ENCODE data around the gene CRYBG1.

The CRYBG1 gene

DNA sequence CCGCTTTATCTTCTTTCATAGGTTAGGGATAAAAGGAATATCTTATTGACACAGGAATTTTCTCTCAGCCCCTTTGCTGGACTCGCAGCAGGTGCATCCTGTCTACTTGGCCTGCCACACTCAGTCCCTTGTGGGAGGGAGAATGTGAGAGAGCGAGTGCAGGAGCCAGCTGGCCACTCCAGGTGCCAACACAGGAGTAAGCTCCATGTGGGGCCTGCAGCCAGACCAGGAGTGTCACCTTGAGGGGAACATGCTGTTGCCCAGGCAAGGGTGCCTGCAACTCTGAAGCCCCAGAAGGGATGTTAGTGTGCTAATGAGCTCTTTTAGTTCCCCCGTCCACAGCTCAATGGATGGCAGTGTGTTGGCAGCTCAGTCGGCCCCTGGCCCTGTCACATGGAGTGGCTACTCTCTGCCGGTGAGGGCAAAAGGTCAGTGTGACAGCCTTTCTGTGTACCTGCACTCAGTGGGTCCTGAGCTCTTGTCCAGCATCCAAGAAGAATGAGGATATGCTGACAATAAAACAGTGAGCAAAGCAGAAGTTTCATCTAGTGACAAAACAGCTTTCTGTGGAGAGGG, 57.1 kb downstream of the CRYBG1 start:
- no peak for DNase-seq (ENCODE audit: low read depth)
- no peak overlapping the region for H3K4me3 ChIP-seq (ENCODE audit: low read depth, low read length)

DNA sequence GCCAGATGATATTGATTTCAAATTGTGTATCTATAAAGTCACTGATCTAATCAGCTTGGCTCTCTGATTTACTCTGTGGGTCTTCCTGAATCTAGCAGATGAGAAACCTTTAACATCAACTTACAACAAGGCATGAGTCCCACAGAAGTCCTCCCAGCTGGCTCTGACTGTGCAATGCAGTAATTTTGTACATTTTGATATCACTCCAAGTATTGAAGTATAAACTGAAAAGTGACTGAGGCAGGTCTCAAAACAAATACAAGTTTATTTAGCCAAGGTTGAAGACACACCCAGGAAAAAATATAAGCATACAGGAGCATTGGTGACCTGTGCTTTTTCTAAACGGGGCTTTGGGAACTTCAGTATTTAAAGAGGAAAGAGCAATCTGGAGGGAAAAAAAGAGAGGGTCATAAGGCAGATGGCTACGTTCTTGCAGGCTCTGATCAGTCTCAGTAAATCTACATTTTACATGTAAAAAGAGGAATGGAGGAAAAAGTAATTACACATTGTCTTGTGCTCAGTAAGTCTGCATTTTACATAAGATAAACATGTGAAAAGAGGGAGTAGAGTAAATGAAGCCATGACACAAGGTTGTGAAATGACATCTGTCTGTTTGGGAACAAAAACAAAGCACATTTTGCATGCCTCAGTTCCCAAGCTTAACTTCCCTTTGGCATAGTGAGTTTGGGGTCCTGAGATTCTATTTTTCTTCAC, 59.5 kb downstream of the CRYBG1 start:
- H3K4me3 ChIP-seq (ENCODE audit: low read depth, low read length) = no peak overlapping the region
- no peak for DNase-seq (ENCODE audit: low read depth)

DNA sequence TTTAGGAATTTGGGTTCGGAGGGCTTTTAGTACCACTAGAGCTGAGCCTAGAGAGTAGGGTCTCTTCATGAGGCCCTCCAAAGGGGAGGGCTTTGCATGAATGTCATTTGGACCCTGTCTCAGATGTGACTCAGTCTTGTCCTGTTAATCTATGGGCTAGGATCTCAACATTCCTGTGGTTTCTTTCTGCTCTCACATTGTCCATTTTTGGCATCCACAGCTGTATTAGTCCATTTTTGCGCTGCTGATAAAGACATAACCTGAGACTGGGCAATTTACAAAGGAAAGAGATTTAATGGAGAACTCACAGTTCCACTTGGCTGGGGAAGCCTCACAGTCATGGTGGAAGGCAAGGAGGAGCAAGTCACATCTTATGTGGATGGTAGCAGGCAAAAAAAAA, 61.0 kb downstream of the CRYBG1 start:
- no peak for DNase-seq (ENCODE audit: low read depth)
- no peak overlapping the region for H3K4me3 ChIP-seq (ENCODE audit: low read depth, low read length)

DNA sequence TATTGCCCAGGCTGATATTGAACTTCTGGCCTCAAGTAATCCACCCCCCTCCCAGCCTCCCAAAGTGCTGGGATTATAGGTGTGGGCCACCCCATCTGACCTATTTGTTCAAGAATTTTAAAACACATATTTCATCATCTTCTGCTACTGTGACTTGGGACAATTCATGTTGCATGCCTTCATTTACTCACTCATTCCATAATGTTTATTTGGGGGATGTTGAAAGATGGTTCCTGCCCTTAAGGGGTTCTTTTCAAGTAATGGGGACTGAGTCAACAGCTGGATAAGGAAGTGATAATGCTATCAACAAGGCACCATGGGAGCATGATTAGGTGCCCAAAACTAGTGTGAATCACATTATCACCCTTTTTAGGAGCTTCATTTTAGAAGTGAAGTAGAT, 62.0 kb downstream of the CRYBG1 start:
- no peak for DNase-seq (ENCODE audit: low read depth)
- no peak overlapping the region for H3K4me3 ChIP-seq (ENCODE audit: low read depth, low read length)

DNA sequence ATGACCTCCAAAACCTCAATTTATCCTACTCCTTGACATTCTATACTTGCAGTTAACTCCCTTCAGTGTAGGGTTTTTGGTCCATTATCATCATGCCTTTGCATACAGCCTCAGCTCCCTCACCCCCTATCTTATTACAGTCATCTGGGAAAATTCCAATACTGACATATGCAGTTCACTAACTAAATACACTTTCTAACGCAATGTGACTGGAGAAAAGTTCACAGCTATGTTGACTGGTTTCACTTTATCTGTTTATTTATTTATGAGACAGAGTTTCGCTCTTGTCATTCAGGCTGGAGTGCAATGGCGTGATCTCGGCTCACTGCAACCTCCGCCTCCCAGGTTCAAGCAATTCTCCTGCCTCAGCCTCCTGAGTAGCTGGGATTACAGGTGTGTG, 64.9 kb downstream of the CRYBG1 start:
- no peak overlapping the region for H3K4me3 ChIP-seq (ENCODE audit: low read depth, low read length)
- no peak for DNase-seq (ENCODE audit: low read depth)

DNA sequence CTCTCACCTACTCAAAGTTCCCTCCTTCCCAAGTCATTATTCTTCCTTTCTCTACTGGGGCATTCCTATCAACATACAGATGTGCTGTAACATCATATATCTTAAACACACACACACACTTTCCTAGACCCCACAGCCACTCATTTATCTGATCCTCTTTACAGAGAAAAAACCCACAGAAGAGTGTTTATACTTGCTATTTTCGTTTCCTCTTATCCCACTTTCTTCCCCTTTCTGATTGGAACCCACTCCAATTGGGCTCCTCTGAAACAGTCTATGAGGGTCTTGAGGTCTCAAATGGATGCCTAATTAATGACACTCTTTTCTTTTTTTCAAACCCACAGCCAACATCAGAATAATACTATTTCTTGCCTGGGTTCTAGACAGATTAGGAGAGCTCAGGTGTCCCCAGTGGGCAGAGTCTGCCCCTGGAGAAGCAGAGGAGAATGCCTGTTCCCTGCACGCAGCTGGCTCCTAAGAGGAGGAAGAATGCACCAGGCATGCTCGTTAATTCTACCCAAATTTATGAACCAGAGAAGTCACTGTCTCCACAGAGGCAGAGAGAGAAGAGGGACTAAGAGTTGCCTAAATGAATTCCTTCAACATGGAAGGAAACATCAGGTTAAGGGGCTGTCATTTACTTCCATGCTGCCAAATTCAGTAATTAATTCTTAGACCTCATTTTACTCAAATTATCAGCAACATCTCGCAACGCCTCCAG, 65.9 kb downstream of the CRYBG1 start:
- H3K4me3 ChIP-seq (ENCODE audit: low read depth, low read length) = no peak overlapping the region
- DNase-seq (ENCODE audit: low read depth) = no peak

DNA sequence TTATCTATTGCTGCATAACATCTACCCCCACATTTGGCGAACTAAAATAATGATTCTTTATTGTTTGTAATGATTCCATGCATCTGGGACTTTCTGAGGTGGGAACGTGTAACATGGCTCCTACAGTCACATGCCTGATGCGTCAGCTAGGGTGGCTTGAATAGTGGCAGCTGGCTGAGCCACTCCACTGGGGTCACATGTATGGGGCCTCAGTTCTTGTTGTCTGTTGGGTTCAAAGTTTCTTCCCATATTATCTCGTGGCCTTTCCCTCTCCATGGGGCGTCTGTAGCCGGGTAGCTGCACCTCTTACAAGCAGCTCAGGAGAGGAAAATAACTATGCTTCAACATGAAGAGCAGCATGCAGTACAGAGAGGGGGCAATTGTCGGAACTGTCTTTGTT, 69.9 kb downstream of the CRYBG1 start:
- no peak for DNase-seq (ENCODE audit: low read depth)
- no peak overlapping the region for H3K4me3 ChIP-seq (ENCODE audit: low read depth, low read length)

DNA sequence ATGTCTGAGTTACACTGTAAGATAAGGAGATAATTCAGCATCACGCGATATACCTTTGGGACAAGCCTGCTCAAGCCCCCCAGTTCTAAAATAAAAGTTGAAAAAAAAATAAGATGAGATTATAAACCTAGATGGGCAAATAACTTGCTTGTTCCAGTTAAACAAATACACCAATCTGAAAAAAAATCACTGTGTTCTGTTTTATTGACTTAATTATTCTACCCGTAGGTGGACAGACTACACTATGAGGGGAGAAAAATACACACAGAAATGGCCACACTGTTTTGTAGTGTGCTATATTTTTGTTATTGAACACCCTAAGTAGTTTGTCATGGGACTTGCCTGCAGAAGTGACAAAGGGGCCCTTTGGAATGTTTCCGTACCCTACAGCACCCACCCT, 70.9 kb downstream of the CRYBG1 start:
- H3K4me3 ChIP-seq (ENCODE audit: low read depth, low read length) = no peak overlapping the region
- no peak for DNase-seq (ENCODE audit: low read depth)

DNA sequence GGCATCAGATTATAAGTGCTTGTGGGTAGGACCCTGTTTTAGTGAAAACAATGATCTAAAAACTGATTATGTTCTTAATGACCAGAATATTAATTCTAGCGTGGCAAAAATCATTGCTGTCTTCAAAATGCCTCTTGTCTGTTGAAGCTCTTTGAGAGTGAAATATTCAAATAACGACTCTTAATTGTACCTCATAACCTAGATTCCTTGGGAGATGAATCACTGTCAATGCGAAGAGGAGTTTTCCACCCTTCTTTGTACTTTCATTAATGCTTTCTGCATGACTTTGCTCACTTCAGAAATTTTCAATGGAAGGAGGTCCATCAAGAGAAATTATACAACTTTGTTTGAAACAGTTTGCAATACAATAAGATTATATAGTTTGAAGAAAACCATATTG, 71.5 kb downstream of the CRYBG1 start:
- H3K4me3 ChIP-seq (ENCODE audit: low read depth, low read length) = no peak overlapping the region
- no peak for DNase-seq (ENCODE audit: low read depth)

DNA sequence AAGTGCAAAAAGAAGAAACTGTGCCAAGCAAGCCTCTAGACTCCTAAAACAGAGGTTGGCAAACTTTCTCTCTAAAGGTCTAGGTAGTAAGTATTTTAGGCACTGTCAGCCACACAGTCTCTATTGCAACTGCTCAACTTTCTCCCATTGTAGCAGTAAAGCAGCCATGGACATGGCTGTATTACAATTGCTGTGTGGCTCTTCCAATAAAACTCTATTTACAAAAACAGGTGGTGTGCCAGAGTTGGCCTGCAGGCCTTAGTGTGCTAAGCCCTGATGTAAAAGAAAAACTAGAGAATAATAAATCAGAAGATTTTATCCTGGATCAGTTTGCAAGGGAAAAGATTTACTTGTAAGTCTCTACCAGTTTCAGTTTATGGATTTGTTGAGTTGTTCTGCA, 74.0 kb downstream of the CRYBG1 start:
- no peak overlapping the region for H3K4me3 ChIP-seq (ENCODE audit: low read depth, low read length)
- no peak for DNase-seq (ENCODE audit: low read depth)

DNA sequence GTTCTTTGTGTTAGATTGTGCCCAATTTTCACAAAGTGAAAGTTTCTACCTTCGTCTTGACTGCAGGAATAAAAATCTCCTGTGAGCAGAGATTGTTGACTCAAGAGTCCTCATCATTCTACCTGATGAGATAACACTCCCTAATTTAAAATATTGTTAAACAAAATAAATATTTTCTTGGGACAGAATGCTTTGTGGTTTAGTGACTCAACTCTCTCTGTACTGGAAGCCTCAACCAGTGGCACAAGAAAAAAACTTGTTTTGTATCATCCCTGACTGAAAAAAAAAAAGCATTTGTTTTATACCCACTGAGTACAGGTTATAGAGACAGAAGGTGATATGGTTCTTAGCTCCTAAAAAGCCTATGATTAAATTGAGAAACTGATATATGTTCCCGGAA, 78.9 kb downstream of the CRYBG1 start:
- no peak overlapping the region for H3K4me3 ChIP-seq (ENCODE audit: low read depth, low read length)
- DNase-seq (ENCODE audit: low read depth) = no peak

DNA sequence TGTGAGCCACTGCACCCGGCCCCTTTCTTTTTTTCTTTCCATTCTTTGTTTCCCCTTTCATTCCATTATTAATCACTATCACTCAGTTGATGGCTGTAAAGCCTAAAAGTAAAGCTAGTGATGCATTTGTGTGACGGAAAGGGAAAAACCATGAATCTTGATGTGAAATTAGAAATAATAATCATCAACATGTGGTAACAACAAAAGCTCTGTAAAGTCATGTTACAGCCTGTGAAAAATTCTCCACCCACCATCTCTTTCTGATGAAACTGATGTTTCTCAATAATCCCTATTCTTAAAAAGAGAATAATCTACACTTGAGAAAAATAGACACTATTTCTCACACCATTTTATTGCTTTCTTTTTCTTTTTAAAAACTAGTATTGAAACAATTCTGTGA, 80.0 kb downstream of the CRYBG1 start:
- H3K4me3 ChIP-seq (ENCODE audit: low read depth, low read length) = no peak overlapping the region
- no peak for DNase-seq (ENCODE audit: low read depth)

DNA sequence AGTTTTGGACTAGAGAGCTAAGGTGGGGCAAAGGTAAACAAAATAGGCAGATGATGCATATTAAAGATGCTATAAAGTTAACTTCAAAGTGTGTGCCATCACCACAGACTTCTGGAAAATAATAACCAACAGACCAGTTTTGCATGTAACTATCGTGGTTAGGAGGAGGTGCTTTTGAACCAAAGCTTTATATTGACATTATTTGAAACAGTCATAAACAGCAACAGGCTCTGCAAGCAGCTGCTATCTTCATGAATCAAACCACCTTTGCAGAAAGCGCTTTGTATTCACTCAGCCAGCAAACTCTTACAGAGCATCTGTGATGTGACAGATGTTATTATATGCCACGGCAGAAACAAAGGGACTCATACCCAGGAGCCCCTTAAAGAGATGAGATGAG, 81.9 kb downstream of the CRYBG1 start:
- no peak for DNase-seq (ENCODE audit: low read depth)
- no peak overlapping the region for H3K4me3 ChIP-seq (ENCODE audit: low read depth, low read length)

DNA sequence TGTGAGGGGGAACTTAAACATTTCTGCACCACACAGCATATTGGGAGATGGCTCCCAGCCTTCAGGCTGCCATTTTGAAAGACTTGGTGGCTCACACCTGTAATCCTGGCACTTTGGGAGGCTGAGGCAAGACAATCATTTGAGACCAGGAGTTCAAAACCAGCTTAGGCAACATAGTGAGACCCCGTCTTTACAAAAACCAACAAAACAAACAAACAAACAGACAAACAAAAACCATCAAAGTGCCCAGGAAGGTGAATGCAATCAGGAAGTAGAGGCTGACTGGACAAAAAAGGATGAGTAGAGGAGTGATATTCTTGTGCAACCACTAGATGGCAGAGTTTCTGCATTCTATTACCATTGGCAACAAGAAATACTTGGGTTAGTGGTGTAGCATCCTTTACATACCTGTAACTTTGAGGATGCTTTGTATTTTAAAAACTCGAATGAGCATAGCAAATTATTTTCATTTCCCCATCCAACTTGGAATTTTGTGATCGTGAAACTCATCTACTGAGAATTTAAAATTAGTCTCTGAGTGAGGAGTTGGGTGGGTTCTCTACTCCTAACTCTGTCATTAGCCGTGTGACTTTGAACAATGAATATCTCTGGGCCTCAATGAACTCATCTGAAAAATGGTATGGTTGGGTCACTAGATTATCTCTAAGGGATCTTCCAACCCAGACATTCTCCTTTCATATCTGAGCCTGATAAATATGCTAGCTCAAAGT, 84.4 kb downstream of the CRYBG1 start:
- no peak for DNase-seq (ENCODE audit: low read depth)
- no peak overlapping the region for H3K4me3 ChIP-seq (ENCODE audit: low read depth, low read length)

DNA sequence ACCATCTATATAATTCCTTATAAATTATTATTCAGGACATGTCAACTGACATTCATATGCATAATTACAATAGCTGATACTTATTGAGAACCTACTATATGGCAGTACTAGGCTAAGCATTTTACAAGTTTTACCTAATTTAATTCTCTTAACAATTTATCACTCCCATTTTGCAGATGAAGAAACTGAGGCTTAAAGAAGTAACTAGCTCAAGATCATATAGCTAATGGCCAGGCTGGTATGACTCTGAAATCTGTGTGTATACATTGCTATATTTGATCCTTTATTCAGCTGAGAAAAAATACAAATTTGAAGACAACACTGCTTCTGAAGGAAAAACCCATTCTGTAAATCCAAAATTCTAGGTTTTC, 85.0 kb downstream of the CRYBG1 start:
- H3K4me3 ChIP-seq (ENCODE audit: low read depth, low read length) = no peak overlapping the region
- no peak for DNase-seq (ENCODE audit: low read depth)

DNA sequence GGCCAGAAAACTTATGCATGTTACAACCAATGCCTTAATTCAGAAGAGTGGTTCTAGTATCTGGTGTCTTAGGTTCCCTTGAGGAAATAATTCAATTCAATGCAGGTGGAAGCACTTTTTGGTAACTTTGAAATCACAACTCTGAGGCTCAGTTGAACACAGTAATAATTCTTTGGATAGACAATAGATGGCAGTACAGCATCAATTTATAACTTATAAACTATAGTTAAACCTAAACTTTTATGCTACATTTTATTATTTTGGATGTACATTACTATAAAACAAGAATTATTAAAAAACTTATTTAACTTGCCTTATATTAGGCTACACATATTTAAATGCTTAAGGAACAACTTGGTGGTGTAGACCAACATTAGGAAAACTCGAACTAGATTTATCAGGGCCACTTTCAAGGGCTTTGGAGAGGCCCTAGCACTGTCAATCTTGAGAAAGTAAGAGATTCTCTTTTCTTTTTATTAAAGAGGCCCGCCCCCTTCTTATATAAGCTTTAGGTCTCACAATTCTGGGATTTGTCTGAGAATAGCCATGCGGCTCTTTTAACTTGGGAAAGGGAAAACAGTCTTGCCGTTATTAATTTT, 85.9 kb downstream of the CRYBG1 start:
- DNase-seq (ENCODE audit: low read depth) = no peak
- no peak overlapping the region for H3K4me3 ChIP-seq (ENCODE audit: low read depth, low read length)

DNA sequence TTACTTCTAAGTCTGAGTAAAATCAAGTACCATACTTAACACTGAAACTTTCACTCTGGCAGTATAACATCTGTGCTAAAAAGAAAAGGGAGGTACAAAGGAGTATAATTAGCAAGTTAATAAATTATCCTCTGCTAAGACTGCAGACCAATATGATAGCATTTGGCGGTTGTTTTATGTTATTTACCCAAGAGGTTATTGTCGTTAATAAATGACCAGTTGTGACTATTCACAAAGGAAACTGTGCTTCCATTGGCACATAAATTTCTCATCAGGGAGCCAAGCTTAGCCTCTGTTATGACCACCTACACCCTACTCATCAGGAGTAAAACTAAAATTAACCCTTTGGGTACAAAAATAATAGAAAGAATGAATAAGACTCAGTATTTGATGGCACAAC, 86.5 kb downstream of the CRYBG1 start:
- H3K4me3 ChIP-seq (ENCODE audit: low read depth, low read length) = no peak overlapping the region
- no peak for DNase-seq (ENCODE audit: low read depth)

DNA sequence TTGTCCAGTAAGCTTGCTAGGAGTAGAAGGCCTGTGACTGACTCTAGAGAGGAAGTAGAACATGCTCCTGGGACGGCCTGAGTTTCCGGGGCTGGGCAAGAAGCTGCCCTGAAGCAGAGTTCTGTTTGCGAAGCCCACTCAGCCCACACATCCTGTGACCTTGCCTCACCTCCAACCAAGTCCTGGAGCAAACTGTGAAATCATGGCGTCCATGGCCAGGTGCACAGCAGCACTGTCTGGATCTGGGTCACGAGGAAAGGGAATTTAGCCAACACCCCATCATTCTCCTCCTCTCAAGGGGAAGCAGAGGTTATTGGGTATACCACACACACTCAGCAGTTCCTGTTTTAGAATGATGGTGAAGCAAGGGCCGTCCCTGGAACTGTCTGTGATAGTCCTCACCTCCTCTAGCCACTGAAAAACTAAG, 87.5 kb downstream of the CRYBG1 start:
- no peak for DNase-seq (ENCODE audit: low read depth)
- H3K4me3 ChIP-seq (ENCODE audit: low read depth, low read length) = no peak overlapping the region

DNA sequence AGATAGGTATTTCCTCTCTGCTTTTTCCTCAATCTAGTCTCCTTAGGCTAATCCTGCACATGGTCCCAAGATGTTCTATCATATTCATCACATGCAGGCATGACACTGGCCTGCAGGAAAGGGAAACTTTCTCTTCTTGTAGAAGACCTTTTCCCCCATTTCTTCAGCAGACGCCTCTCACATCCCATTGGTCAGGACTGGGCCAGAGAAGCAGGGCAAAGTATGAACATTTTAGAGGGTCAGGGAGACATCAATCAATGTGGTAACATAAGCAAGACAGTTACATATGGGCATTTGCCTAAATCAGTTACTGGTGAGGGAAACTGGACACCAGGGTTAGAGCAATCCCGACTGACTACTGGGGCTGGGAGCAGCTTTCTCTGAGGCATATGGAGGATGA, 90.1 kb downstream of the CRYBG1 start:
- no peak for DNase-seq (ENCODE audit: low read depth)
- H3K4me3 ChIP-seq (ENCODE audit: low read depth, low read length) = no peak overlapping the region

DNA sequence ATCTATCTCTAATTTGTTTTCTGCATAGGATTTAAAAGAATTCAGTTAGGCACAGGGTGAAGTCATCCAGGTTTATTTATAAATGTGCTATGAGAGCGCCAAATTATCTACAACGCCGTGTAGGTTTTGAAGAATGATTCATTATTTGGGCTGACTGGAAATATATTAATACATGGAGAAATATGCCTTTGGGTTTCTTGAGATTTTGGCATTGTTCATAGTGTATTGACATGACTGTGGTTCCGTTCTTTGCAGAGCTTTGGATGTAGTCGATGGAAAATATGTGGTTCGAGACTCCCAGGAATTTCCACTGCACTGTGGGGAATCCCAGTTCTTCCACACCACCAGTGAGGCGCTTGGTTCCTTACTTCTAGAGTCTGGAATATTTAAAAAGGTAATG, 90.9 kb downstream of the CRYBG1 start:
- DNase-seq (ENCODE audit: low read depth) = no peak
- H3K4me3 ChIP-seq (ENCODE audit: low read depth, low read length) = no peak overlapping the region

Data from skeletal muscle cell (primary cell).